GM08714 (cell line): ENCODE results near the gene WRAP73.

ENCODE experiments used
- H3K4me3 ChIP-seq: fragments of 200-500 bp; sonication (Bioruptor generic); 2 replicates; pipeline ENCODE4 v1.5.1; 2014; ENCODE audit warnings: mild to moderate bottlenecking, low read length, inconsistent platforms
- ZNF274 ChIP-seq: IDR thresholded peaks from 2 replicates; pipeline ENCODE4 v1.6.1; 2012; ENCODE audit warnings: mild to moderate bottlenecking, low read depth, low read length

WRAP73 gene

DNA sequence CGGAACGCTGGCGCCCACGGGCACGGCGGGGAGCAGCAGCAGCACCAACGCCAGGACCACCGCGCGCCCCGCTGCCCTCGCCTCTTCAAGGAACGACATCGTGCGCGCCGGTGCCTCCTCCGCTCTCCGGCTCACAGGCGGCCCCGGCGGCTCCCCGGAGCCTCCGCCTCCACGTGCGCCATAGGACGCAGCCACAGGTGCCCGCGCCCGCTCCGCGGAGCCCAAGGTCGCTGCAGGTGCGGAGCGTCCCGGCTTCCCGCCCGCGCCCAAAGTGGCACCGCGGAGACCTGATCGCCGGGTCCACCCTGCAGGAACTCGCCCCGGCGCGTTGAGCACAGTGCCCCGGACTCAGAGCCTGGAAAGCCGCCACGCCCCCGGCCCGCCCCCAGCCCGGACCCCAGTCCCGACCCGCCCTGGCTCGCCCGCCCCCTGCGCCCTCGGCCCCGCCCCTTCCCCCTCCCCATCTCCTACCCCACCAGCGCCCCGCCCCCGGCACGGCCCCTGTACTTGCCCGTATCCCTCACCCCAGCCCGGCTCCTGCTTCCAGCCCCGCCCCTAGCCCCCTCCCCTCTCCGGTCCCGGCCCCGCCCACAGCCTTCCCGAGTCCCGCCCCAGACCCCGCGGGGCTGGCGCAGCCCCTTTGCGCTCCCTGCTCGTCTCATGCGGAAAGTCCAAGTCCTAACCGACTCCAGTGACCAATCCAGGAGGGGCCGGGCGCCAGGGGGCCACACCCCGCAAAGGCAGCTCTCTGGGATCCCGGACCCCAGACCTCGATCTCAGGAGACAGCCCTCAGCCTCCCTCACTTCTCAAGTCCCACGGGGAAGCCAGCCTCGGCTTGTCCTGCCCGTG, 38.5 kb downstream of the WRAP73 start, which contains the start of gene MEGF6:
MEGF6 (minus strand) TSS at position 339 of the 850 bp plus-strand sequence; CDS start at position 99, 240 bp downstream.
- no peak within 1 kb of the TSS for H3K4me3 ChIP-seq
- no peak for TF ChIP-seq ZNF274

DNA sequence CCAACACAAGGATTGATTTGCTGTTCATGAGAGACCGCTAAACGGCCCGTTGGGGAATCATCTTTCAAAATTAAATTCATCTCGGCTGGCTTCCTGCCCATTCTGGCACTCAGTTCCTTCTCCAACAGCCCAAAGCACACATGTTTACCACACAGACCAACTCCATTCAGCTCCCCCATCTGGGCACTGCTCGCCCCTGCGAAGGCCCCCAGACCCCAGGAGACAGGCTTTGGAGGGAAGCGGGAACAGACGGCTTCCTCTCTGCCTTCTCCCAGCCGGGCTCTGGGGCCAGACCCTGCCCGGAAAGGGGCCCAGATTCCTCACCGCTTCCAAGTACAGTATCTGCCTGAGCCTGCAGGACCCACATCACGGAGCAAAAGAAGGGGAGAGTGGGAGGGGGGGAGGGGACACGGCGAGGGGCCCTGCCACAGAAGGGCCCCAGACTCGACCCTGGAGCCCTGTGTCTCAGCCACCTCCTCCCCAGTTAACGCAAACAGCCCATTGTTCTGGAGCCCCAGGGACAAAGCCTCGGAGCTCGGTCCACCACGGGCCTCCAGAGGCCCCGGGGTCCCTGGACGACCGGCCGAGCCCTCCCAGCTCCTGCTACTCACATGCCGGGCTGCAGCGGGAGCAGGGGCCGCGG, 39.3 kb downstream of the WRAP73 start:
- no peak overlapping the region for H3K4me3 ChIP-seq
- no peak for TF ChIP-seq ZNF274

DNA sequence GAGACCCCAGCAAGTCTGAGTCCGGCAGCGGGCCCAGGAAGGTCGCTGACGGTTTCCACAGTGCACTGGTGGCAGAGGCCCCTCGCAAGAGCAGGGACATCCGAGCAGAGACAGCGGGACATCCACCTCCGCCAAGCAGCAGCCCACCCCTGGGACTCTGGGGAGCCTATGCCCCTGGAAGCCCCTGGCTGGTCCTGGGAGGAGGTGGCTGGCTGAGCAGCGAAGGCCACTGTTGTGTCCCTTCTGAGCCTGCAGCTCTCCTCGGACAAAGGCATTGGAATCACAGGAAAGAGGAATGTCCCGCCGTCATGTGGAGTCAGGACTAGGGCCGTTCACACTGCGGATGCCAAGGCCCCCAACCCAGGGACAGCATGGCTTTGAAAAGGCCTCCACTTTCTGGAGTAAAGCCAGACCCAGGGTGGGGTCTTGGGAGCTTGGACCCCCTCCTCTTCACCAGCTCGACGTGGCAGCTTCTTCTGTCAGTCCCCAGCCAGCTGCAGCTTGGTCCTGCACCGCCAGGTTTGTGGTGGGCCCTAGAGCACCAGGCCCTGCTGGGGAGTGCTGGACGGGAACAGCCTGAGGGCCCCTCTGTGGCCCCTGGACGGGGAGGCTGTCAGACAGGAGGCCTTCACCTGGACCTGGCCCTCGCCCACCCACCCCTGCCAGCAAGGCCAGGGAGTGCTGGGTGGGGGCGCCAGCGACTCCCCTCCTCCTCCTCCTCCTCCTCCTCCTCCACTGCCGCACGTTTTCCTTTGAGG, 40.0 kb downstream of the WRAP73 start:
- no peak overlapping the region for H3K4me3 ChIP-seq
- no peak for TF ChIP-seq ZNF274

DNA sequence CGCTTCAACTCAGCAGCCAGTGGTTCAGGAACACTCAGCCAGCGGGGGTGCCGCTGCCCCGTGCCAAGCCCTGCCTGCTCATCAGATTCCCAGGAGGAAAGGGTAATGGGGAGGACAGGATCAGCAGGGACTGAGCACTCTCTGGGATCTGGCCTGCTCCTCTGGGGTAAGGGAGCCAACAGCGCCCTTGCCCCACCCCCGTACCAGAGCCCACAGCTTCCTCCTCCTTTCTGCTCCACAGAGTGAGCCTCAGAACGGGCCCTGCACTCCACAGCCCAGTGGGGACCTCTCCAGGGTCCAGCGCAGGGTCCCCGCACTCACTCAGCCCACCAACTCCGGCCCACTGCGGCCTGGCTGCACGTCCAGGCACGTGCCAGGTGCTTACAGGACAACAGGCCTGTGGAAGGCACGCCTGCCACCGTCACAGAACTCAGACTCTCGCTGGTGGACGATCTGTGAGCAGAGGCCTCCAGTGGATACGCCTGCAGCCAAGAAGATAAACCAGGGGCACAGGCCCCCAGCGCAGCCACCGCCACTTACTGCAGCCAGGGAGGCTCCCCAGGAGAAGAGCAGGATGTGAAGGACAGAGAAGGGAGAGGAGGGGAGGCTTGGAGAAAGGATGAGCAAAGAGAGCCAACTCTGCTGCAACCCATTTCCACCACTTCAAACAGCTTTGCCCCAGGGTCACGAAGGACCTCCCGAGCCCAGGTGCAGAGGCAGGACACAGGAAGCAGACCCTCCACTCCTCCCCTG, 40.7 kb downstream of the WRAP73 start:
- H3K4me3 ChIP-seq = no peak overlapping the region

DNA sequence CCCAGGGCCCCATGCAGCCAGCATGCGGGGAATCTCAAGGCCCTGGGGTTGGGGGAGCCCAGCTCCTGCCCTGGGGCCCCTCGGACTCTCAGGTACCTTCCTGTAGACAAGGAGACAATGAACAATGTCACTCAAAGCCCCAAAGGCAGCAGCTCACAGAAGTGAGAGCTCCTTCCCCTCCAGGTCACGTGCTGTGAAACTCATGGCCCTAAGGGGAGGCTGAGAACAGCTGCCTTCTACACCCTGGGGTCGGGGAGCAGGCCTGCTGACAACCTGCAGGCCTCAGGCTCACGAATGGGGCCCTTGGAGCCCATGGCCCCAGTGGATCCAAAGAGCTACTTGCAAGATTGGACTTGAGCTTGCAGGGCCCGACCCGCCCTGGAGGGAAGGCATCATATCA, 41.7 kb downstream of the WRAP73 start:
- H3K4me3 ChIP-seq = no peak overlapping the region
- no peak for TF ChIP-seq ZNF274

More for the DNA sequence above, 40.7 kb downstream of the WRAP73 start:
- no peak for TF ChIP-seq ZNF274

DNA sequence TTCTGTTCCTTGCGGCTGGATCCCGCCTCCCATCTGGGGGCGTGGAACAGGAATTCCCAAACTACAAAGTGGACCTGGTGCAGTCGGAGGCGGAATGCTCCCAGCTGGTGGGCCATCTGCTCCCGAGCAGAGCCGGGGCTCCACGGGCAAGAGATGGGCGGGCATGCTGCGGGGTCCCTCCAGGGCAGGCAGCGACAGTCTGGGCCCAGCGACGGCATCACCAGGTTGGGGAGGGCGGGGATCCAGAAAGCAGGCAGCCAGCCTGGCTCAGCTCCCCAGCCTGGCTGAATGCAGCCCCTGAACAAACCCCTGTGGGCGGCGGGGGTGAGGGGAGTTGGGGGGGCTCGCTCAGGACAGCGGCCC, 42.2 kb downstream of the WRAP73 start:
- no peak overlapping the region for H3K4me3 ChIP-seq
- TF ChIP-seq ZNF274 = no peak

DNA sequence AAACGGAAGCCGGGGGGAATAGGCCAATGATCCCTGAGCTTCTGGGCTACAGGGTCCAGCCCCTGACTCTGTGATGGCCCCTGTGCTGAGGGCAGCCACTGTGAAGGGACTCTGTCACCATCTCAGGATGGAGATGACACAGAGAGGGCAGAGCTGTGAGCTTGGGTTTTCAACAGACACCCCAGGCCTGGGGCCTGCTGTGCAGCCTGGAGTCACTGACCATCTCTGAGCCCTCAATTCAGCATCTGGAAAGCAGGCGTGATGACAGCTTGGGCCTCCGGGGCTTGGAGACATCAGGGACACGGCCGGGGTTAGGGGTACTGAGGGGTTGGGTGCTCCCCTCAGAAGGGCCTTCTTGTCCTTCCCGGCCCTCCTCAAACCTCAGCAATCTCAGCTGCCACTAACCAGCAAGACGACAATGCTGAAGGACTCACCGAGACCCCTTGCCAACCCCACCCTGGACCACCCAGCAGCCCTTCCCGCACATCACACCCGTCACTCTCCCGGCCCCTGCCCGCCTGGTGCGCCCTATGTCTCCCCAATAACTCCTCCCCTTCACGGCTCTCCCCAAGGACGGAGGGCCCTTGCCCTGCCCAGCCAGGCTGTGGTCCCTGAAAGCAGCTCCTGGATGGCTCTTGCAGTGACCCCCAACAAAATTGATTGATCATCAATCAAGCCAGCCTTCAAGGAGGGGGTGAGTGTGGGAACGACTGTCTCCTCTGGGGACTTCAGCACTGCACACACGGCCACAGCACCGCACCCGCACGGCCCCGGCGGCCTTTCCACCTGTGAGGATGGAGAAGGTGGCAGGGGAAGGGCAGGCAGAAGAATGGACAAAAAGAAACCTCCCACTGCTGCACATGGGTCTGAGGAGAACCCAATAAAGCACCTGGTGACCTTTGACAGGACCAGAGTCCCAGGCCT, 42.9 kb downstream of the WRAP73 start:
- H3K4me3 ChIP-seq = no peak overlapping the region
- TF ChIP-seq ZNF274 = no peak

DNA sequence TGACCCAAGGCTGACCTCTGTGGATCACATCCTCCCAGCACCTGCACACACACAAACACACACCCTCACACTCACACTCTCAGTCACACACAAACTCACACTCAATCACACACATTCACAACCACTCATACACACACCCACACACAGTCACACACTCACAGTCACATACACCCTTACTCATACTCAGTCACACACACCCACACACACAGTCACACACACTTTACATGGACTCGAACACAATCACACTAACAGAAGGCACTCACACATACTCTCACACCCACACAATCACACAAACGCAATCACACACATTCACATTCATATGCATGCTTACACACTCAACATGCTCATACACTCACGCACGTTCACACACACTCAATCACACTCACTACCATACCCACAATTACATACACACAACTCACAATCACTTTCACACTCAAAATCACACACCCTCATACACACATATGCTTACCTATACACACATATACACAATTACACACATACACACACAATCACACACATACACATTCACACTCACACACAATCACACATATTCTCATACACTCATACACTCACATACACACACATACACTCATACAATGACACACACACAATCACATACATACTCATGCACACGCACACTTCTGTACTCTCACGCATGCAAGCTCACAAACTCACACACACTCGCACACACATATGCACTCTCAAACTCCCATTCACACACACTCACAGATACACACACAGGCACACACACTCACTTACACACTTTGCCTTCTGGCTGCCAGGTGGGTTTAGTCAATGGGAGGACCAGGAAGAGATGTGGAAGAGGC, 44.7 kb downstream of the WRAP73 start:
- no peak for TF ChIP-seq ZNF274
- H3K4me3 ChIP-seq = no peak overlapping the region

DNA sequence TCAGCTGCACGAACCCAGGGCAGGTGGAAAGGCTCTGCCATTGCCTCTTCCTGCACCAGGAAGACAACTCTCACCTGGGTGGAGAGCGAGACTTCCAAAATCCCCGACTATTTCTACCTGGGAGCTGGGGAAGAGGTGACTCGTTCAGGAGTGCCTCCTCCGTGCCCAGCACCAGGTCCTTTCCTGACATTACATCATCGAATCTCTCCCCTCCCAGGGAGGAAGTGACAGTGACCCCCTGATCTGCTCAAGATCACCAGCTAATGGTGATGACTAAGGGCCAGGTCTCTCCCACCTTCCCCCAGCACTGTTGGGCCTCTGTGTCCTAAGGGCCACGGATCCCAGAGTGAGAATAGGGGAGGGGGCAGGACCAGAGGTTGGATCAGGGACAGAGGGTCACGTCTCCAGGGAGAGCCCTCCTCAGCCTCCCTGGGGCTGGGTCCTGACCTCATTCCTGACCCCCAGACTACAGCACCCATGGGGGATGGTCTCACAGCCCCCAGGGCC, 45.4 kb downstream of the WRAP73 start:
- H3K4me3 ChIP-seq = no peak overlapping the region
- no peak for TF ChIP-seq ZNF274

DNA sequence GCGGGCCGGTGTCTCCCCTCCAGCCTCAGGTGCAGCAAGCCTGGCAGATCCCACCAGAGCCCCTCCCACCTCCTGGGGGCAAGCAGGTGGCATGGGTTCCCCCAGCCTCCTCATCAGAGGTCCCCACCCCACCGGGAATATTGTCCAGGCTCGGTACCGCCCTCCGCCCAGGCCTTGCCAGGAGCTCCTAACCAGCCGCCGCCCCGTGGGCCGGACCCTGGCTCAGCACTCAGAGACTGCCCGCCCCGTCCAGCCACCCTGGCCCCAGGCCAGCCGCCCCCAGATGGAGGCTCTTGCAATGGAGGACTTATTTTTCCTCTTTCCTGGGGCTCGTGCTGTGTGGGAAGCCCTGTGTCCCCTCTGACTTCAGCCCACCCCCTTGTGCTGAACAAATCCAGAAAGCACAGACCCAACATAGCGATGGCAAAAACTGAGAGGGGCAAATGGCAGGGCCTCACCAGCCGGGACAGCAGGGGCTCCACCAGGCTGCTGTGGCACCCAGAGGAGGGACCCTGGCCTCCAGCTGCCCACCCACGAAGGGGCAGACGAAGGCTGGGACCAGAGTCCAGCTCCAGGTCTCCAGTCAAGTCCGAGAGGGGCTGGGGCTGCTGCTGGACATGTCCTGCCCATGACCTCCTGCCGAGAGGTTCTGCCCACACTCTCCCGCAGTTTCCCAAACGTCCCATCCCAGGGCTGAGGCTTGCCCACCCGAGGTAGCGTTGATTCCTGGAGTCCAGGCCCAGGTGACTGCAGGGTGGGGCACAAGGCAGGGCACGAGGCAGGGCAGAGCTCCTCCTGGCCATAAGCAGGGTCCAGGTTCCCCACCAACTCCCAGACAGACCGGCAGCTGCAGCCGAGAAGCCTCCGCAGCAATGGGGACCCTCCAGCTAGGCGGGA, 46.1 kb downstream of the WRAP73 start:
- no peak for TF ChIP-seq ZNF274

DNA sequence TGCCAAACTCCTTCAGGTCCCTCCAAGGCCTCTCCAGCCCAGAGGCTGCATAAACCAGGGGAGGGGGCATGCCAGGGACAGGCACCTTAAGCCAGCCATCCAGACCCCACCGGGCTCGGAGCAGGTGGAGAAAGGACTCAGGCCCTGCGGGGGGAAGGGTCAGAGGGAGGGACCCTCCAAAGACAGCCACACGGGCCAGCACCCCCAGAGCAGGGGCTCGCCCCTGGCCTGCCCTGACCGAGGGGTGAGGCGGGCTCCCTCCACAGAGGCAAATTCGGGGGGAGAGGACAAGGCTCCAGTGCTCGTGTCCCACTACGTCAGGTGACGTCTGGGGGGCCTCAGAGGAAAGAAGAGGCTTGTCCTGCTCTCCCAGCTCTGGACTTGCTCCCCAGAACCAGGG, 46.7 kb downstream of the WRAP73 start:
- no peak for TF ChIP-seq ZNF274
- H3K4me3 ChIP-seq = no peak overlapping the region

More for the DNA sequence above, 46.1 kb downstream of the WRAP73 start:
- no peak overlapping the region for H3K4me3 ChIP-seq
